ENCODE measurements around the gene SORL1-AS1.

The SORL1-AS1 gene

GRCh38 chr11:121456151-121456550, 3.4 kb upstream of the SORL1-AS1 start:
- ATAC-seq (no peak), DNase-seq (ENCODE audit: low spot score) (no peak)
- intact Hi-C loops (cut with DNase I), result no loop called here

- DNase-seq (ENCODE audit: low spot score), result no peak
- ATAC-seq, result no peak
- intact Hi-C loops (cut with DNase I), result no loop called here
These were observed 2.3 kb upstream of the SORL1-AS1 start for GRCh38 chr11:121455115-121455514.

- ATAC-seq (no peak), DNase-seq (ENCODE audit: low spot score) (no peak)
- intact Hi-C loops (cut with DNase I), result no loop called here
These were observed 977 bp upstream of the SORL1-AS1 start for GRCh38 chr11:121453589-121454299.

GRCh38 chr11:121451986-121452608, 670 bp downstream of the SORL1-AS1 start, which contains the start of gene SORL1:
SORL1 (plus strand) TSS chr11:121452314; CDS start chr11:121452332, 18 bp downstream.
- intact Hi-C loops (cut with DNase I), result no loop called here
- peak; percentile 86 for DNase-seq (ENCODE audit: low spot score)
- peak; percentile 89 for ATAC-seq

- intact Hi-C loops (cut with DNase I), result no loop called here
- no peak for DNase-seq (ENCODE audit: low spot score)
- ATAC-seq, result peak; percentile 23
These were observed 1.4 kb downstream of the SORL1-AS1 start for GRCh38 chr11:121451178-121451985.

GRCh38 chr11:121450401-121450800, 2.4 kb downstream of the SORL1-AS1 start:
- ATAC-seq, result no peak
- intact Hi-C loops (cut with DNase I), result no loop called here
- no peak for DNase-seq (ENCODE audit: low spot score)

- intact Hi-C loops (cut with DNase I), result no loop called here
- ATAC-seq (no peak), DNase-seq (ENCODE audit: low spot score) (no peak)
These were observed 3.1 kb downstream of the SORL1-AS1 start for GRCh38 chr11:121449626-121450025.

- ATAC-seq, result no peak
- no peak for DNase-seq (ENCODE audit: low spot score)
- intact Hi-C loops (cut with DNase I), result no loop called here
These were observed 3.6 kb downstream of the SORL1-AS1 start for GRCh38 chr11:121449123-121449522.

- intact Hi-C loops (cut with DNase I), result no loop called here
- ATAC-seq (no peak), DNase-seq (ENCODE audit: low spot score) (no peak)
These were observed 4.3 kb downstream of the SORL1-AS1 start for GRCh38 chr11:121448431-121448941.

GRCh38 chr11:121448011-121448410, 4.8 kb downstream of the SORL1-AS1 start:
- ATAC-seq, result no peak

GRCh38 chr11:121446752-121447156, 6.0 kb downstream of the SORL1-AS1 start:
- intact Hi-C loops (cut with DNase I), result no loop called here
- peak; percentile 51 for ATAC-seq

More at GRCh38 chr11:121448011-121448410, 4.8 kb downstream of the SORL1-AS1 start:
- intact Hi-C loops (cut with DNase I), result no loop called here
- no peak for DNase-seq (ENCODE audit: low spot score)

GRCh38 chr11:121445071-121445768, 7.5 kb downstream of the SORL1-AS1 start:
- no peak for DNase-seq (ENCODE audit: low spot score)
- intact Hi-C loops (cut with DNase I), result no loop called here

More at GRCh38 chr11:121446752-121447156, 6.0 kb downstream of the SORL1-AS1 start:
- no peak for DNase-seq (ENCODE audit: low spot score)

GRCh38 chr11:121444526-121444925, 8.2 kb downstream of the SORL1-AS1 start:
- intact Hi-C loops (cut with DNase I), result no loop called here

More at GRCh38 chr11:121445071-121445768, 7.5 kb downstream of the SORL1-AS1 start:
- no peak for ATAC-seq

GRCh38 chr11:121443688-121444275, 9.0 kb downstream of the SORL1-AS1 start:
- no peak for ATAC-seq
- intact Hi-C loops (cut with DNase I), result no loop called here
- DNase-seq (ENCODE audit: low spot score), result no peak

More at GRCh38 chr11:121444526-121444925, 8.2 kb downstream of the SORL1-AS1 start:
- ATAC-seq, result no peak
- no peak for DNase-seq (ENCODE audit: low spot score)

- intact Hi-C loops (cut with DNase I), result no loop called here
- ATAC-seq (no peak), DNase-seq (ENCODE audit: low spot score) (no peak)
These were observed 11.2 kb downstream of the SORL1-AS1 start for GRCh38 chr11:121441521-121441920.

GRCh38 chr11:121439759-121440158, 13.0 kb downstream of the SORL1-AS1 start:
- ATAC-seq, result no peak
- intact Hi-C loops (cut with DNase I), result no loop called here

GRCh38 chr11:121439337-121439736, 13.4 kb downstream of the SORL1-AS1 start:
- no peak for DNase-seq (ENCODE audit: low spot score)
- peak; percentile 40 for ATAC-seq
- intact Hi-C loops (cut with DNase I), result no loop called here

More at GRCh38 chr11:121439759-121440158, 13.0 kb downstream of the SORL1-AS1 start:
- DNase-seq (ENCODE audit: low spot score), result no peak

- DNase-seq (ENCODE audit: low spot score) (no peak), ATAC-seq (no peak)
- intact Hi-C loops (cut with DNase I), result no loop called here
These were observed 15.1 kb downstream of the SORL1-AS1 start for GRCh38 chr11:121437686-121438078.
